ENCODE measurements around the gene EPB41L4B. TPM values are rescaled to one million over a fixed set of nuclear protein-coding genes. Genes with fewer than 3 reads are reported as not detected.
"Not testable (repeated sequence)": the region's sequence is repeated elsewhere in the genome, so short reads cannot be mapped to it uniquely, and the experiment has no call there.

EPB41L4B gene
- total and polyA plus RNA-seq, 4 experiments from 2014 or later = not detected

DNA sequence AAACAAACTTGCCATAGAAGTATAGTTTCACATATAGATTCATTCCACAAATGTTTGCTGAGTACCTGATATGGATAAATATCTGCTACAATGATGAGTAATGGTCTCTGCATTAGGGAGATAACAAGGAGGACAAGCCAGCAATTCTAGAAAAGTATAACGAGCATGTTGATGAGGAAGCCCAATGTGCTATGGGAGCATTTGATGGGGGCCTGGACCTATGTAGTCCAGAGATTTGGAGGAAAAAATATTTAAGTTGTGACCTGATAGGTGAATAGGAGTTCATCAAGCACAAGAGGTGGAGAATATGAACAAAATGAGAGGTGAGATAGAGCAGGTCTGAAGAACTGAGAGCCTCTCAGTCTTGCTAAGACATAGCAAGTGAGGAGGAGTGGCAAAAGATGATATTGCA is 186.7 kb downstream of the EPB41L4B start:
- peaks cover 0 to 5% (median under 1%) of the 10 kb centered on the region in 4 donors for H3K4me1 Mint-ChIP-seq
- intact Hi-C loops (cut with micrococcal nuclease) = no loop called here
- ChIA-PET POLR2A (ENCODE audit: partially characterized antibody) (no interaction called here), CTCF (ENCODE audit: partially characterized antibody) (interaction anchor here (0.7 kb wide), 1 partner anchor 44 kb away, joined by 3 read pairs; no protein-coding TSS in a partner anchor)
- Histone ChIP-seq H3K9me3 (ENCODE audit: control insufficient read depth in 1 of 2, low read length in 2 of 2) (no peaks in the 10 kb centered on the region), H3K27ac (ENCODE audit: low read depth, low read length) (no peak overlapping the region), H3K4me1 (ENCODE audit: insufficient read depth, low read length) (no peaks in the 10 kb centered on the region), H3K4me3 (ENCODE audit: low read length in 2 of 2) (no peak overlapping the region), H3K27me3 (ENCODE audit: insufficient read depth, low read length) (no peaks in the 10 kb centered on the region), H3K36me3 (ENCODE audit: insufficient read depth, low read length) (no peaks in the 10 kb centered on the region)
- H3K27ac Mint-ChIP-seq = no peak overlapping the region
- DNase-seq = no peak
- H3K9me3 Mint-ChIP-seq = peaks cover 0 to 2% (median 0%) of the 10 kb centered on the region in 8 donors
- no peak overlapping the region for H3K4me3 Mint-ChIP-seq
- H3K36me3 Mint-ChIP-seq = no peaks in the 10 kb centered on the region
- H3K27me3 Mint-ChIP-seq = no peaks in the 10 kb centered on the region

GRCh38 chr9:109133533-109133932 is 187.3 kb downstream of the EPB41L4B start:
- H3K4me3 ChIP-seq (ENCODE audit: low read length in 2 of 2) = no peak overlapping the region
- no peak overlapping the region for H3K27ac ChIP-seq (ENCODE audit: low read depth, low read length)
- no peaks in the 10 kb centered on the region for H3K36me3 ChIP-seq (ENCODE audit: insufficient read depth, low read length)
- Mint-ChIP-seq H3K4me3 (no peak overlapping the region), H3K9me3 (peaks cover 0 to 2% (median 0%) of the 10 kb centered on the region in 8 donors), H3K36me3 (no peaks in the 10 kb centered on the region), H3K27ac (no peak overlapping the region), H3K27me3 (no peaks in the 10 kb centered on the region), H3K4me1 (peaks cover 0 to 5% (median under 1%) of the 10 kb centered on the region in 4 donors)
- no peaks in the 10 kb centered on the region for H3K4me1 ChIP-seq (ENCODE audit: insufficient read depth, low read length)
- DNase-seq = no peak
- no peaks in the 10 kb centered on the region for H3K27me3 ChIP-seq (ENCODE audit: insufficient read depth, low read length)
- CTCF ChIA-PET (ENCODE audit: partially characterized antibody) = no interaction called here
- intact Hi-C loops (cut with micrococcal nuclease) = no loop called here
- no peaks in the 10 kb centered on the region for H3K9me3 ChIP-seq (ENCODE audit: control insufficient read depth in 1 of 2, low read length in 2 of 2)
- POLR2A ChIA-PET (ENCODE audit: partially characterized antibody) = no interaction called here

DNA sequence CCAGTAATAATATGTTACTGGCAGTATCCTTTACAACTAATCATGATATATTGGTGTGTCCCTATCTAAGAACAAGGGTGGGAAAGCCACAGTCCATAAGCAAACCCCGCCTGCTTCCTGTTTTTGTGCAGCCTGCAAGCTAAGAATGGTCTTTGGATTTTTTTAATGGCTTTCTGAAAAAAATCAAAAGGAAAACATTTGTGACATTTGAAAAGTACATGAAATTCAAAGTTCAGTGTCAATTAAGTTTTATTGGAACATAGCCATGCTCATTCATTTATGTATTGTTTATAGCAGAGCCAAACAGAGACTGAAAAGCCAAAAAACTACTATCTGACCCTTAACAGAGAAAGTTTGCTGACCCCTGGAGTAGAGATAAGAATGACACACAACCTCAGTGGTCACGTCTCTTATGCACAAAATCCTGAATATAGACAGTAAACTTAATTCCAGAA is 188.3 kb downstream of the EPB41L4B start:
- peaks cover 0 to 2% (median 0%) of the 10 kb centered on the region in 8 donors for H3K9me3 Mint-ChIP-seq
- intact Hi-C loops (cut with micrococcal nuclease) = no loop called here
- ChIA-PET POLR2A (ENCODE audit: partially characterized antibody) (no interaction called here), CTCF (ENCODE audit: partially characterized antibody) (no interaction called here)
- H3K27me3 ChIP-seq (ENCODE audit: insufficient read depth, low read length) = no peaks in the 10 kb centered on the region
- no peak overlapping the region for H3K27ac ChIP-seq (ENCODE audit: low read depth, low read length)
- H3K27ac Mint-ChIP-seq = no peak overlapping the region
- no peak for DNase-seq
- H3K36me3 ChIP-seq (ENCODE audit: insufficient read depth, low read length) = no peaks in the 10 kb centered on the region
- no peaks in the 10 kb centered on the region for H3K9me3 ChIP-seq (ENCODE audit: control insufficient read depth in 1 of 2, low read length in 2 of 2)
- peaks cover 0 to 5% (median under 1%) of the 10 kb centered on the region in 4 donors for H3K4me1 Mint-ChIP-seq
- H3K4me3 ChIP-seq (ENCODE audit: low read length in 2 of 2) = no peak overlapping the region
- H3K4me1 ChIP-seq (ENCODE audit: insufficient read depth, low read length) = no peaks in the 10 kb centered on the region
- H3K36me3 Mint-ChIP-seq = no peaks in the 10 kb centered on the region
- H3K4me3 Mint-ChIP-seq = no peak overlapping the region
- H3K27me3 Mint-ChIP-seq = no peaks in the 10 kb centered on the region

DNA sequence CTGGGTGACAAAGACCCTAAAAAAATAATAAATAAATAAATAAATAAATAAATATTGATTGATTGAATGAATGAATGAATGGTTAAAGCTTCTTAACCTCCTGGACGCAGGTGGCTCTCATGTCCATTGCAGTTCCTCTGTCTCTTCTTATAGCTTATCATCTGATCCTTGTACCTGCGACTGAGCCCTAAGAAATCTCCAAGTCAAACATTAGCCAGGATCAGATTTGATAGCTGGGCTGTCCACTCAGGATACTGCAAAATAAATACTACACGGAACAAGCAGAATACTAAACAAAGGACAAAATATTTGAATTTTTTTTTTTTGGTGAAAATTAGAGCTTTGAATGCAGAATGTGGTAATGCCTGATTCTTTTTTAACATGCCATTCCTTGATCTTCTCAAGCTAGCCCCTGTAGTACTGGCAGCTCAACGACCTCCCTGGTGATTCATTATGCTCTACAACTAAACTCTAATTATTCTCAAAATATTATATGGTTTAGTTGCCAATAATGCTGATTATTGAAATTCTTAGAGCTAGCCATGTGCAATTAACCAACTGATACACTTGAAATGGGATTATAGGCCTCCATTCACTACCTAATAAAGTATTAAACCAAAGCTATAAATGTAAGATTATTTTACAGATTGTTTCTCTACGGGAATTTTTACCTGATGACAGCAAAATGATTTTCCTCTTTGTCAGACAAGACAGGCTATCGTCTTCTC is 191.2 kb downstream of the EPB41L4B start:
- Mint-ChIP-seq H3K4me3 (no peak overlapping the region), H3K4me1 (peaks cover 0 to 5% (median under 1%) of the 10 kb centered on the region in 4 donors), H3K36me3 (no peaks in the 10 kb centered on the region), H3K9me3 (peaks cover 0 to 2% (median 0%) of the 10 kb centered on the region in 8 donors), H3K27me3 (no peaks in the 10 kb centered on the region), H3K27ac (no peak overlapping the region)
- no peaks in the 10 kb centered on the region for H3K4me1 ChIP-seq (ENCODE audit: insufficient read depth, low read length)
- no peaks in the 10 kb centered on the region for H3K9me3 ChIP-seq (ENCODE audit: control insufficient read depth in 1 of 2, low read length in 2 of 2)
- ChIA-PET POLR2A (ENCODE audit: partially characterized antibody) (no interaction called here), CTCF (ENCODE audit: partially characterized antibody) (no interaction called here)
- H3K36me3 ChIP-seq (ENCODE audit: insufficient read depth, low read length) = no peaks in the 10 kb centered on the region
- H3K27ac ChIP-seq (ENCODE audit: low read depth, low read length) = no peak overlapping the region
- no peaks in the 10 kb centered on the region for H3K27me3 ChIP-seq (ENCODE audit: insufficient read depth, low read length)
- H3K4me3 ChIP-seq (ENCODE audit: low read length in 2 of 2) = no peak overlapping the region
- DNase-seq = no peak
- intact Hi-C loops (cut with micrococcal nuclease) = no loop called here

- H3K27me3 Mint-ChIP-seq; H3K27ac ChIP-seq (ENCODE audit: low read depth, low read length); POLR2A ChIA-PET (ENCODE audit: partially characterized antibody); H3K4me1 ChIP-seq (ENCODE audit: insufficient read depth, low read length); DNase-seq; H3K27me3 ChIP-seq (ENCODE audit: insufficient read depth, low read length); H3K36me3 Mint-ChIP-seq; H3K4me3 Mint-ChIP-seq; H3K36me3 ChIP-seq (ENCODE audit: insufficient read depth, low read length); intact Hi-C loops (cut with micrococcal nuclease); H3K4me3 ChIP-seq (ENCODE audit: low read length in 2 of 2); H3K27ac Mint-ChIP-seq; H3K9me3 ChIP-seq (ENCODE audit: control insufficient read depth in 1 of 2, low read length in 2 of 2); CTCF ChIA-PET (ENCODE audit: partially characterized antibody); H3K9me3 Mint-ChIP-seq; H3K4me1 Mint-ChIP-seq: not testable (repeated sequence)
Observed at GRCh38 chr9:109126671-109127070, 194.2 kb downstream of the EPB41L4B start.

DNA sequence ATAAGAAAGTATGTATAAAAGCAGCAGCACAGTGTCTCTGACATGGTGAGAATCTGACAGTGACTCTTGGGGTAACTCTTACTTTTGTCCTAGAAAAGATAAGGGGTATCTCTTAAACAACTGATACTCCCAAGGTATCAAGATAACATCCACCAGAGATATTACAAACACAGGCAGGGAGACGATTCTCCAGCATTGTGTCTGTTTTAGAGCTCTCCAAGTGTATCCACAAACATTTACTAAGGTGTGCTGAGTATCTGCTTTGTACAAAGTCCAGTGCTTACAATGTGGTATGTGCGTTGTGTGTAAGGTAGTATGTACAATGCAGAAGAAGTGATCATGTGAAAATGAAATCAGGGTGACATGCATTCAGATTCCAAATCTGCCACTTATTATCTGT is 196.7 kb downstream of the EPB41L4B start:
- Mint-ChIP-seq H3K9me3 (no peaks in the 10 kb centered on the region), H3K36me3 (no peaks in the 10 kb centered on the region), H3K4me1 (peaks cover 2 to 8% (median 5%) of the 10 kb centered on the region in 4 donors), H3K4me3 (no peak overlapping the region), H3K27me3 (no peaks in the 10 kb centered on the region), H3K27ac (no peak overlapping the region)
- DNase-seq = no peak
- ChIA-PET POLR2A (ENCODE audit: partially characterized antibody) (no interaction called here), CTCF (ENCODE audit: partially characterized antibody) (interaction anchor here (0.7 to 1.5 kb wide), 3 partner anchors 12 to 82 kb away, joined by 3 to 4 read pairs (median 3); no protein-coding TSS in a partner anchor)
- Histone ChIP-seq H3K36me3 (ENCODE audit: insufficient read depth, low read length) (no peaks in the 10 kb centered on the region), H3K4me3 (ENCODE audit: low read length in 2 of 2) (no peak overlapping the region), H3K27ac (ENCODE audit: low read depth, low read length) (no peak overlapping the region), H3K4me1 (ENCODE audit: insufficient read depth, low read length) (peaks cover 4% of the 10 kb centered on the region), H3K27me3 (ENCODE audit: insufficient read depth, low read length) (no peaks in the 10 kb centered on the region), H3K9me3 (ENCODE audit: control insufficient read depth in 1 of 2, low read length in 2 of 2) (no peaks in the 10 kb centered on the region)
- intact Hi-C loops (cut with micrococcal nuclease) = no loop called here

DNA sequence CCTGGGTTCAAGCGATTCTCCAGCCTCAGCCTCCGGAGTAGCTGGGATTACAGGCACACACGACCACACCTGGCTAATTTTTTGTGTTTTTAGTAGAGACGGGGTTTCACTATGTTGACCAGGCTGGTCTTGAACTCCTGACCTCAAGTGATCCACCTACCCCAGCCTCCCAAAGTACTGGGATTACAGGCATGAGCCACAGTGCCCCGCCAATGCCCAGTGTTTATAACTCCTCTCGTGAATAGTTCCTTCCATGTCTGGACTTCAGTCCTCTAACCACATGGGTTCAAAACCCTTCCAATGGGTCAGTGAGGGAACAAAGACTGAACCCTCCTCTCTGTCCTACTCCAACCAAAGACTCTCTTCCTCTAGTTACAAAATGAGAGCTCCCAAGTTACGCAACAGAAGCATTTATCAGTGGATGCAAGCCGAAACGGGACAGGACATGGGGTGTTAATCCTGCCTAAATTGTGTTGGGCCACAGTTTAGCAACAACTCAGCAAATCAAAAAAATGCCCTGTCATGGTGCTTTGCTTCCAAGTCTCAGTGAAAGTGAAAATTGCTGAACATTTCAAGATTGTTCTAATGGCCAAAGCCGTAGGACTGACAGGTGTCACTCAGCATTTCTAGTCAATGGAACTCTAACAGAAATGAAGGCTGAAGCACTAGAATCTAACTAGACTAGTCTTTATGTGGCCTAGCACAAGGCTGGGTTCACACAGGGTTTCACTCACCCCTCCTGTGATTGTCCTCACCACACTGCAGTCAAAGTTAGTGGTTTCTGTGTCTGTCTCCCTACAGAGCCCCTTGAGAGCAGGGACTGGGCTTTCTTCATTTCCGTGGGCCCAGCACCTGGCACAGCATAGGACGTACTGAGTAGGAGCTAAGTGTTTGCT is 197.9 kb downstream of the EPB41L4B start:
- Histone ChIP-seq H3K27ac (ENCODE audit: low read depth, low read length) (no peak overlapping the region), H3K4me3 (ENCODE audit: low read length in 2 of 2) (no peak overlapping the region), H3K27me3 (ENCODE audit: insufficient read depth, low read length) (no peaks in the 10 kb centered on the region), H3K4me1 (ENCODE audit: insufficient read depth, low read length) (peaks cover 11% of the 10 kb centered on the region), H3K36me3 (ENCODE audit: insufficient read depth, low read length) (no peaks in the 10 kb centered on the region), H3K9me3 (ENCODE audit: control insufficient read depth in 1 of 2, low read length in 2 of 2) (no peaks in the 10 kb centered on the region)
- intact Hi-C loops (cut with micrococcal nuclease) = no loop called here
- no peak overlapping the region for H3K27ac Mint-ChIP-seq
- peaks cover 0 to 7% of the 10 kb centered on the region in 2 donors for H3K36me3 Mint-ChIP-seq
- no peak for DNase-seq
- H3K4me3 Mint-ChIP-seq = no peak overlapping the region
- no peaks in the 10 kb centered on the region for H3K9me3 Mint-ChIP-seq
- ChIA-PET CTCF (ENCODE audit: partially characterized antibody) (interaction anchor here (0.7 to 1.5 kb wide), 3 partner anchors 11 to 83 kb away, joined by 3 to 4 read pairs (median 3); no protein-coding TSS in a partner anchor), POLR2A (ENCODE audit: partially characterized antibody) (no interaction called here)
- H3K4me1 Mint-ChIP-seq = peaks cover 8 to 18% (median 13%) of the 10 kb centered on the region in 4 donors
- H3K27me3 Mint-ChIP-seq = no peaks in the 10 kb centered on the region

Data from CD4-positive, alpha-beta memory T cell (primary cell).